Keratinocyte (primary cell): Measurements from ENCODE around the gene EPHA6.

Source experiments
- CTCF ChIP-seq, 3 experiments: IDR thresholded peaks in 1 of 3; conservative IDR thresholded peaks in 1 of 3; optimal IDR thresholded peaks in 1 of 3; 2 replicates in 2 of 3; 3 replicates in 1 of 3; pipeline versions ENCODE3 to v1.5.1; 2011; ENCODE audit warnings: low read length in 3 of 3, mild to moderate bottlenecking in 3 of 3, moderate library complexity in 2 of 3, control low read depth in 1 of 3, inconsistent platforms in 1 of 3; ENCODE audit not compliant: insufficient read depth in 2 of 3; ENCODE audit errors: extremely low read depth in 1 of 3
- EZH2 ChIP-seq: IDR thresholded peaks from one replicate; pipeline ENCODE4 v1.6.1; 2012; ENCODE audit warnings: inconsistent platforms, mild to moderate bottlenecking, low read length, moderate library complexity

GRCh38 chr3:97105989-97106651, 291.7 kb downstream of the EPHA6 start:
- TF ChIP-seq CTCF (optimal IDR thresholded peaks at IDR 0.05 in 1 of 3, IDR thresholded peaks at IDR 0.05 in 1 of 3, conservative IDR thresholded peaks at IDR 0.05 in 1 of 3; ENCODE audit: extremely low read depth in 1 of 3, insufficient read depth in 2 of 3, low read length in 3 of 3) (no peak), EZH2 (no peak)
